ENCODE data around the gene FBXO45. TPM values are rescaled to one million over a fixed set of nuclear protein-coding genes. Genes with fewer than 3 reads are reported as not detected.

The FBXO45 gene
- total and polyA plus RNA-seq, 9 of the 15 experiments (the other 6 are each of a cell fraction or from before 2014, with no cell fraction given), result 15.2 to 52.8 (median 37.0) TPM

DNA sequence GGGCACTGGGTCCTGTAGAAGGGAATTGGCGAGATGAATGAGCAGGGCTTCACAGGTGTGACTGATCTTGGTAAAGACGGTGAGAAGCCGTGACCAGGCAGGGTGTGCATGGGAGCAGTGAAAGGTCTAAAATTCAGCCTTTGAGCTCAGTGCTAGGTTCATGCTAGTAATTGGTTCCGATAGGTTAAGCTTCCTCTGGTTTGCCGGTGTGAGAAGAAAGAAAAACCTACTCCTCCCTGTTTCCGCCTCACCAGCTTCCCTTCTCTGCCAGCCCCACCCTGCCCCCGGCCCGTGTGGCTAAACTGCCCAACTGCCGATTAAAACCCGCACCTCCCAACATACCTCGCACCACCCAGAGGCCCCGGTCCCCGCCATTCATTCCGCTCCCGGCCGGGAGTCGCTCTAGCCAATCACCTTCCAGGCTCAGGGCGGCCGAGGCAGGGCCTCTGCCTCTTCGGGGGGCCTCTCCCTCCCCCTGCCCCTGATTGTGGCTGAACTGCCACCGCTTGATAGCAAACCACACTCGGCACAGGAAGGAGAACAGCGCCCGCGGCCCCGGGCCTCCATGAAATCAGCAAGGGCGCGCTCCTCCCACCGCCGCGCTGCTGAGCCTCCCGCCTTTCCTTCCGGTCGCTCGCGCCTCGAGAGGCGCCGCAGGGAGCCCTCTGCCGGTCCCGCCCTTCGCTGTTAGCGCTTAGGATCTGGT, 63.7 kb downstream of the FBXO45 start (continued):
- TF ChIP-seq UBTF (IDR thresholded peaks at IDR 0.05; ENCODE audit: borderline replicate concordance in 1 of 2, low read depth in 2 of 2, low read length in 2 of 2), result peak; percentile 70 to 90; a peak in 3 of 4 replicates
- no peak for TF ChIP-seq HDAC8 (tag; IDR thresholded peaks at IDR 0.05)
- TF ChIP-seq DDX20 (tag; IDR thresholded peaks at IDR 0.05; ENCODE audit: low read depth), result no peak
- TF ChIP-seq CC2D1A (IDR thresholded peaks at IDR 0.05), result no peak
- TF ChIP-seq NEUROD1 (IDR thresholded peaks at IDR 0.05; ENCODE audit: borderline replicate concordance, low read depth, low read length, partially characterized antibody), result peak; percentile 41
- peak; percentile 39 for TF ChIP-seq RBM22 (IDR thresholded peaks at IDR 0.05; ENCODE audit: low read depth, low read length, poor library complexity, severe bottlenecking)
- TF ChIP-seq EZH2 (IDR thresholded peaks at IDR 0.05; ENCODE audit: borderline replicate concordance, low read depth, low read length), result no peak
- TF ChIP-seq RNF219 (CRISPR knock-in tag; IDR thresholded peaks at IDR 0.05), result no peak
- no peak for TF ChIP-seq BACH1 (tag; IDR thresholded peaks at IDR 0.05)
- peak; percentile 80 for TF ChIP-seq FIP1L1 (IDR thresholded peaks at IDR 0.05; ENCODE audit: low read depth, low read length, poor library complexity, severe bottlenecking)
- TF ChIP-seq PHF21A (IDR thresholded peaks at IDR 0.05; ENCODE audit: borderline replicate concordance, low read depth), result peak; percentile 90
- TF ChIP-seq WHSC1 (IDR thresholded peaks at IDR 0.05; ENCODE audit: low read length), result no peak
- TF ChIP-seq NCOR1 (IDR thresholded peaks at IDR 0.05), result peak; percentile 63
- no peak for TF ChIP-seq HDAC6 (IDR thresholded peaks at IDR 0.05; ENCODE audit: low read depth, low read length)
- TF ChIP-seq MEIS2 (IDR thresholded peaks at IDR 0.05; ENCODE audit: partially characterized antibody), result peak; percentile 21
- no peak for TF ChIP-seq ZNF668 (CRISPR knock-in tag; IDR thresholded peaks at IDR 0.05)
- no peak for TF ChIP-seq ATF4 (CRISPR knock-in tag; IDR thresholded peaks at IDR 0.05)
- TF ChIP-seq HNRNPLL (IDR thresholded peaks at IDR 0.05; ENCODE audit: low read depth, low read length, poor library complexity, severe bottlenecking), result no peak
- TF ChIP-seq ETV1 (tag; conservative IDR thresholded peaks at IDR 0.05; ENCODE audit: low read depth), result peak; percentile 96
- peak; percentile 45 for TF ChIP-seq PRPF4 (IDR thresholded peaks at IDR 0.05; ENCODE audit: insufficient read depth, low read depth, low read length, poor library complexity, severe bottlenecking)
- TF ChIP-seq NRF1 (conservative IDR thresholded peaks at IDR 0.05 in 1 of 2, IDR thresholded peaks at IDR 0.05 in 1 of 2), result peak; percentile 44 to 56; a peak in 3 of 4 replicates
